Measurements from ENCODE around the gene NHS. TPM values are rescaled to one million over a fixed set of nuclear protein-coding genes. Genes with fewer than 3 reads are reported as not detected.

NHS gene
- total RNA-seq, 1 donor from 2014 or later, result 6.6 TPM

GRCh38 chrX:17425136-17425535 lies 50.1 kb downstream of the NHS start:
- no peak overlapping the region for H3K9ac ChIP-seq (ENCODE audit: low read length)
- Mint-ChIP-seq H3K9me3 (ENCODE audit: unreplicated experiment) (no peaks in the 10 kb centered on the region), H3K27me3 (ENCODE audit: low read depth, unreplicated experiment) (no peaks in the 10 kb centered on the region), H3K4me1 (ENCODE audit: low read depth, unreplicated experiment) (no peaks in the 10 kb centered on the region), H3K4me3 (ENCODE audit: unreplicated experiment) (no peak overlapping the region), H3K36me3 (ENCODE audit: low read depth, unreplicated experiment) (no peaks in the 10 kb centered on the region), H3K27ac (ENCODE audit: unreplicated experiment) (no peak overlapping the region)
- H3K27me3 ChIP-seq (ENCODE audit: insufficient read depth, low read length), result no peaks in the 10 kb centered on the region
- no peaks in the 10 kb centered on the region for H3K9me3 ChIP-seq (ENCODE audit: insufficient read depth, low read depth, low read length)
- no peak overlapping the region for H3K4me2 ChIP-seq (ENCODE audit: low read length)
- H3K27ac ChIP-seq (ENCODE audit: low read depth, low read length), result no peak overlapping the region
- H3K36me3 ChIP-seq (ENCODE audit: insufficient read depth, low read length), result no peaks in the 10 kb centered on the region
- no peak overlapping the region for H3K4me3 ChIP-seq (ENCODE audit: insufficient read depth, low read depth, low read length)
- H2AFZ ChIP-seq (ENCODE audit: low read depth, low read length), result no peak overlapping the region
- no peaks in the 10 kb centered on the region for H3K4me1 ChIP-seq (ENCODE audit: insufficient read depth, low read length)
- peaks cover 11% of the 10 kb centered on the region for H3K79me2 ChIP-seq (ENCODE audit: insufficient read depth, low read length)
- DNase-seq (ENCODE audit: low read depth) (peak; percentile 67), FAIRE-seq (no peak)
- no peaks in the 10 kb centered on the region for H4K20me1 ChIP-seq (ENCODE audit: insufficient read depth, low read length)
- no peak for TF ChIP-seq CTCF (IDR thresholded peaks at IDR 0.05; ENCODE audit: insufficient read depth, low read depth, low read length)
- no peak for TF ChIP-seq EZH2 (IDR thresholded peaks at IDR 0.05; ENCODE audit: insufficient read depth, low read length)

GRCh38 chrX:17425551-17425950 lies 50.6 kb downstream of the NHS start:
- H3K4me1 ChIP-seq (ENCODE audit: insufficient read depth, low read length), result no peaks in the 10 kb centered on the region
- no peak overlapping the region for H3K4me2 ChIP-seq (ENCODE audit: low read length)
- TF ChIP-seq CTCF (IDR thresholded peaks at IDR 0.05; ENCODE audit: insufficient read depth, low read depth, low read length), result no peak
- no peak for TF ChIP-seq EZH2 (IDR thresholded peaks at IDR 0.05; ENCODE audit: insufficient read depth, low read length)
- DNase-seq (ENCODE audit: low read depth) (peak; percentile 54), FAIRE-seq (peak; percentile 93)
- H3K27ac Mint-ChIP-seq (ENCODE audit: unreplicated experiment), result no peak overlapping the region
- H3K4me3 ChIP-seq (ENCODE audit: insufficient read depth, low read depth, low read length), result no peak overlapping the region
- H3K9ac ChIP-seq (ENCODE audit: low read length), result no peak overlapping the region
- no peaks in the 10 kb centered on the region for H3K27me3 Mint-ChIP-seq (ENCODE audit: low read depth, unreplicated experiment)
- no peaks in the 10 kb centered on the region for H3K9me3 Mint-ChIP-seq (ENCODE audit: unreplicated experiment)
- no peaks in the 10 kb centered on the region for H4K20me1 ChIP-seq (ENCODE audit: insufficient read depth, low read length)
- no peaks in the 10 kb centered on the region for H3K4me1 Mint-ChIP-seq (ENCODE audit: low read depth, unreplicated experiment)
- peaks cover 7% of the 10 kb centered on the region for H3K79me2 ChIP-seq (ENCODE audit: insufficient read depth, low read length)
- no peaks in the 10 kb centered on the region for H3K27me3 ChIP-seq (ENCODE audit: insufficient read depth, low read length)
- H2AFZ ChIP-seq (ENCODE audit: low read depth, low read length), result no peak overlapping the region
- H3K36me3 Mint-ChIP-seq (ENCODE audit: low read depth, unreplicated experiment), result no peaks in the 10 kb centered on the region
- no peak overlapping the region for H3K4me3 Mint-ChIP-seq (ENCODE audit: unreplicated experiment)
- H3K27ac ChIP-seq (ENCODE audit: low read depth, low read length), result no peak overlapping the region
- H3K36me3 ChIP-seq (ENCODE audit: insufficient read depth, low read length), result no peaks in the 10 kb centered on the region
- no peaks in the 10 kb centered on the region for H3K9me3 ChIP-seq (ENCODE audit: insufficient read depth, low read depth, low read length)

- Mint-ChIP-seq H3K9me3 (ENCODE audit: unreplicated experiment) (no peaks in the 10 kb centered on the region), H3K4me3 (ENCODE audit: unreplicated experiment) (no peak overlapping the region), H3K27ac (ENCODE audit: unreplicated experiment) (no peak overlapping the region), H3K27me3 (ENCODE audit: low read depth, unreplicated experiment) (no peaks in the 10 kb centered on the region), H3K4me1 (ENCODE audit: low read depth, unreplicated experiment) (no peaks in the 10 kb centered on the region), H3K36me3 (ENCODE audit: low read depth, unreplicated experiment) (no peaks in the 10 kb centered on the region)
- FAIRE-seq (no peak), DNase-seq (ENCODE audit: low read depth) (no peak)
- Histone ChIP-seq H4K20me1 (ENCODE audit: insufficient read depth, low read length) (no peaks in the 10 kb centered on the region), H3K79me2 (ENCODE audit: insufficient read depth, low read length) (peaks cover 31% of the 10 kb centered on the region), H3K9ac (ENCODE audit: low read length) (no peak overlapping the region), H3K4me1 (ENCODE audit: insufficient read depth, low read length) (no peaks in the 10 kb centered on the region), H3K36me3 (ENCODE audit: insufficient read depth, low read length) (no peaks in the 10 kb centered on the region), H3K4me2 (ENCODE audit: low read length) (no peak overlapping the region), H3K27me3 (ENCODE audit: insufficient read depth, low read length) (no peaks in the 10 kb centered on the region), H3K9me3 (ENCODE audit: insufficient read depth, low read depth, low read length) (no peaks in the 10 kb centered on the region), H3K4me3 (ENCODE audit: insufficient read depth, low read depth, low read length) (no peak overlapping the region), H3K27ac (ENCODE audit: low read depth, low read length) (no peak overlapping the region), H2AFZ (ENCODE audit: low read depth, low read length) (no peak overlapping the region)
- no peak for TF ChIP-seq EZH2 (IDR thresholded peaks at IDR 0.05; ENCODE audit: insufficient read depth, low read length)
- TF ChIP-seq CTCF (IDR thresholded peaks at IDR 0.05; ENCODE audit: insufficient read depth, low read depth, low read length), result no peak
Measured at GRCh38 chrX:17431171-17431570, 56.2 kb downstream of the NHS start.
